DND-41 (cell line): Measurements from ENCODE around the gene ARHGAP15.

Experiments
- ATAC-seq: fragments of 200-7000 bp; cut with Tn5 transposase; 3 replicates; pipeline ENCODE4 v1.9.1; 2021; ENCODE audit warnings: low read depth; ENCODE audit not compliant: insufficient read depth
- DNase-seq: peaks from one replicate; pipeline ENCODE4 v3.0.0-alpha.2; 2020
- H2AFZ ChIP-seq: 2 replicates; pipeline ENCODE4 v1.6.0; 2012; ENCODE audit warnings: low read depth, low read length
- H3K27ac ChIP-seq: 2 replicates; pipeline ENCODE4 v1.5.1; 2012; ENCODE audit warnings: low read length, inconsistent platforms
- H3K27me3 ChIP-seq: fragments of 200-600 bp; sonication (generic); 2 replicates; pipeline ENCODE4 v1.6.0; 2012; ENCODE audit warnings: low read length, mild to moderate bottlenecking, inconsistent platforms; ENCODE audit not compliant: insufficient read depth, poor library complexity
- H3K36me3 ChIP-seq: 2 replicates; pipeline ENCODE4 v1.5.1; 2012; ENCODE audit warnings: low read length, inconsistent platforms; ENCODE audit not compliant: insufficient read depth
- H3K4me1 ChIP-seq: 2 replicates; pipeline ENCODE4 v1.5.1; 2012; ENCODE audit warnings: mild to moderate bottlenecking, low read length; ENCODE audit not compliant: insufficient read depth
- H3K4me2 ChIP-seq: 2 replicates; pipeline ENCODE4 v1.6.0; 2012; ENCODE audit warnings: mild to moderate bottlenecking, moderate library complexity, low read length, inconsistent platforms; ENCODE audit not compliant: insufficient read depth
- H3K4me3 ChIP-seq, 2 experiments: fragments of 200-600 bp in 1 of 2; shearing (Covaris generic) in 1 of 2; 2 replicates each; pipeline ENCODE4 v1.5.1; 2012 to 2016; ENCODE audit warnings: inconsistent platforms in 2 of 2, low read length in 2 of 2, mild to moderate bottlenecking in 2 of 2, low read depth in 1 of 2, moderate library complexity in 1 of 2
- H3K79me2 ChIP-seq: 2 replicates; pipeline ENCODE4 v1.6.0; 2012; ENCODE audit warnings: low read length, inconsistent platforms; ENCODE audit not compliant: insufficient read depth
- H3K9ac ChIP-seq: 2 replicates; pipeline ENCODE4 v1.6.0; 2012; ENCODE audit warnings: low read depth, mild to moderate bottlenecking, inconsistent platforms, low read length, moderate library complexity
- H3K9me3 ChIP-seq: 2 replicates; pipeline ENCODE4 v1.5.1; 2012; ENCODE audit warnings: low read length, moderate library complexity, mild to moderate bottlenecking, inconsistent platforms; ENCODE audit not compliant: insufficient read depth, severe bottlenecking
- H4K20me1 ChIP-seq: 2 replicates; pipeline ENCODE4 v1.6.0; 2012; ENCODE audit warnings: low read length; ENCODE audit not compliant: insufficient read depth
- EZH2 ChIP-seq: IDR thresholded peaks from 3 replicates; pipeline ENCODE4 v1.6.1; 2012; ENCODE audit warnings: borderline replicate concordance, low read depth, mild to moderate bottlenecking, moderate library complexity, low read length, inconsistent platforms; ENCODE audit not compliant: severe bottlenecking
- TF ChIP-seq, protein P1 (sequence below): IDR thresholded peaks from 2 replicates; pipeline ENCODE4 v1.5.1; 2012; ENCODE audit warnings: borderline replicate concordance, low read length, moderate library complexity, mild to moderate bottlenecking; ENCODE audit not compliant: poor library complexity, severe bottlenecking; ENCODE audit errors: extremely low read depth

The ARHGAP15 gene

DNA sequence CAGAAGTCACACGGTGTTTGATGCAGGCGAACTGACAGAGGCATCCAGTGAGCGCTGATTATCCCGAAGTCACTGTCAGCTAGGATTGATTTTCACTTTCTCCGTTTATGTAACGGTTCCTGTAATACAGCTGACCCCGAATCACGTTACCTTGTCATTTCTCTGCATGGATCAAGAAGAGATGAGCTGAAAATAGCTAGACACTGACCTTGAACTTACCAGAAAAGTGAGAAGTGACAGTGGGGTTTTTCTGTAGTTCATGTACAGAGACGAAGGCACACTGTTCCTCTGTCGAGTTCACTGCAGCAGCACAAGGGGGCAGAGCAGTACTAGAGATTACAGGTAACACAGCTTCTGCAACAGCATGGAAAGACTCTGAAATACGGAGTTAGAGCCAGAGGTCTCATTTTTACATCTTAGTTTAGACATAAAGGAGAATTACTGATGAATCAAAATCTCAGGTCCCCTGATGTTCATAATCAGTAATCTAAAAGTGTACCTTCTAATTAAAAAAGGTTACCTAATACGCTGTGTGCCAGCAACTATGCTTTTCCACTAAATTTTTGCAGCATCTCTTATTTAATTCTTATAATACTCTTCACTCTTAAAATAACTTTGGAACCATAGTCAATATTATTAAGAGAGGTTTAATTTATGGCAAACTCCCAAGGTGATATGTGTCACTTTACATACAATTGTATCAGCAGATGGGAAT lies 33.1 kb downstream of the ARHGAP15 start:
- H3K9ac ChIP-seq, result no peak overlapping the region
- DNase-seq (peak; percentile 53), ATAC-seq (peak; percentile 90)
- H2AFZ ChIP-seq, result no peak overlapping the region
- no peaks in the 10 kb centered on the region for H3K9me3 ChIP-seq
- H4K20me1 ChIP-seq, result peaks cover 61% of the 10 kb centered on the region
- TF ChIP-seq EZH2, result no peak
- TF ChIP-seq, protein P1, sequence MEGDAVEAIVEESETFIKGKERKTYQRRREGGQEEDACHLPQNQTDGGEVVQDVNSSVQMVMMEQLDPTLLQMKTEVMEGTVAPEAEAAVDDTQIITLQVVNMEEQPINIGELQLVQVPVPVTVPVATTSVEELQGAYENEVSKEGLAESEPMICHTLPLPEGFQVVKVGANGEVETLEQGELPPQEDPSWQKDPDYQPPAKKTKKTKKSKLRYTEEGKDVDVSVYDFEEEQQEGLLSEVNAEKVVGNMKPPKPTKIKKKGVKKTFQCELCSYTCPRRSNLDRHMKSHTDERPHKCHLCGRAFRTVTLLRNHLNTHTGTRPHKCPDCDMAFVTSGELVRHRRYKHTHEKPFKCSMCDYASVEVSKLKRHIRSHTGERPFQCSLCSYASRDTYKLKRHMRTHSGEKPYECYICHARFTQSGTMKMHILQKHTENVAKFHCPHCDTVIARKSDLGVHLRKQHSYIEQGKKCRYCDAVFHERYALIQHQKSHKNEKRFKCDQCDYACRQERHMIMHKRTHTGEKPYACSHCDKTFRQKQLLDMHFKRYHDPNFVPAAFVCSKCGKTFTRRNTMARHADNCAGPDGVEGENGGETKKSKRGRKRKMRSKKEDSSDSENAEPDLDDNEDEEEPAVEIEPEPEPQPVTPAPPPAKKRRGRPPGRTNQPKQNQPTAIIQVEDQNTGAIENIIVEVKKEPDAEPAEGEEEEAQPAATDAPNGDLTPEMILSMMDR, result peak; percentile 71
- H3K4me3 ChIP-seq, result no peak overlapping the region
- H3K27me3 ChIP-seq, result no peaks in the 10 kb centered on the region
- H3K27ac ChIP-seq, result no peak overlapping the region
- peaks cover 93% of the 10 kb centered on the region for H3K36me3 ChIP-seq
- no peak overlapping the region for H3K4me2 ChIP-seq
- H3K79me2 ChIP-seq, result peaks cover 99% of the 10 kb centered on the region
- 0 out of 2 replicates have a peak, but pooled peaks cover 3% of the 10 kb centered on the region for H3K4me1 ChIP-seq

DNA sequence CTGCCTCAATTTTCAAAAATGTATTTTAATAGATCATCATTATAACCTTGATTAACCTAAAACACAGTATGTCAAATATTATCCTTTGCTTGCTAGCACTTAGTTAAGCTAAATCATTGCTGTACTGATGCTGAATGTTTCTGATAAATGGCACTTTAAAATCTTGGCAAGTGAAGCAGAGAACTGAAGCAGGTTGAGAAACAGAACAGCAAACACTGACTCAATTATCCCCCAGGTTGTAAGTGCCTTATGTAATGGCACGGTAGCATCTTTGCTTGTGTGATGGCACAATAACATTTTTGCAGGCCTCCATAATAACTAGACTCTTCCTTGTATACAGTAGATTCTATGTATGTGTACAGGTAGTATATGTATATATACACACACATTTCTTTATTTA lies 33.8 kb downstream of the ARHGAP15 start:
- Histone ChIP-seq H3K79me2 (peaks cover 99% of the 10 kb centered on the region), H3K9me3 (no peaks in the 10 kb centered on the region), H3K9ac (no peak overlapping the region), H2AFZ (no peak overlapping the region), H4K20me1 (peaks cover 66% of the 10 kb centered on the region), H3K4me1 (0 out of 2 replicates have a peak, but pooled peaks cover 3% of the 10 kb centered on the region), H3K4me2 (no peak overlapping the region), H3K4me3 (no peak overlapping the region), H3K27me3 (no peaks in the 10 kb centered on the region), H3K27ac (no peak overlapping the region), H3K36me3 (peaks cover 93% of the 10 kb centered on the region)
- ATAC-seq, result no peak
- TF ChIP-seq, protein P1, result no peak
- TF ChIP-seq EZH2, result no peak
- DNase-seq, result no peak

DNA sequence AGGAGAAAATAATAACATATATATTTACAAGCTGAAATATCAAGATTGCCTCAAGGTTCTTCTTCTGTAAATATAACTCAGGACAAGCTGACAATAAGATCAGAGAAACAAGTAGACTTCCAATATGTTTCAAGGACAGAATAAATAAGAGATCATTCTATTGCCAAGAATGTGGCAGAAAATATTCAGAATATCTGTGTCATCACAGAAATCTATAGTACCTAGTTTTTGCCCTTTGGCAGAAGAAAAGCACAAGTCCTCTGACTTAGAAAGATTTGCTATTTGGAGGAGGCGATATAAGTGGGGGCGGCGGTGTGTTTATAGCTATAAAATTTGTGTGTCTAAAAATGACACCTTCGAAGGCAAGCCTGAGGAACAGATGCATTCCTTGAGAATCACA lies 34.3 kb downstream of the ARHGAP15 start:
- Histone ChIP-seq H3K27me3 (no peaks in the 10 kb centered on the region), H2AFZ (no peak overlapping the region)

More for the DNA sequence above, 34.3 kb downstream of the ARHGAP15 start:
- TF ChIP-seq, protein P1, result no peak
- no peak for TF ChIP-seq EZH2
- Histone ChIP-seq H3K36me3 (peaks cover 93% of the 10 kb centered on the region), H4K20me1 (peaks cover 64% of the 10 kb centered on the region), H3K9me3 (no peaks in the 10 kb centered on the region), H3K9ac (no peak overlapping the region), H3K79me2 (peaks cover 99% of the 10 kb centered on the region), H3K27ac (no peak overlapping the region), H3K4me2 (no peak overlapping the region), H3K4me1 (0 out of 2 replicates have a peak, but pooled peaks cover 3% of the 10 kb centered on the region), H3K4me3 (no peak overlapping the region)
- ATAC-seq (no peak), DNase-seq (no peak)
